K562 (cell line): ENCODE measurements around the gene GABARAP. TPM values are rescaled to one million over a fixed set of nuclear protein-coding genes. Genes with fewer than 3 reads are reported as not detected.

Source experiments
- BRCA1 ChIP-seq, 2 experiments: fragments of 450-650 bp in 1 of 2; sonication (generic) in 1 of 2; formaldehyde crosslinking in 1 of 2; IDR thresholded peaks; 2 replicates each; pipeline versions ENCODE4 v1.5.0 to v1.6.1; 2017 to 2020; ENCODE audit warnings: mild to moderate bottlenecking in 1 of 2, missing genetic modification reagents in 1 of 2
- CBFA2T2 ChIP-seq: fragments of 450-650 bp; conservative IDR thresholded peaks from 2 replicates; pipeline ENCODE4 v1.6.1; 2017; ENCODE audit warnings: mild to moderate bottlenecking
- CXXC5 ChIP-seq: fragments of 250-450 bp; sonication (Bioruptor Pico); IDR thresholded peaks from 2 replicates; pipeline ENCODE4 v1.8.0; 2022; ENCODE audit warnings: inconsistent platforms, mild to moderate bottlenecking, moderate library complexity
- DPF2 ChIP-seq: fragments of 450-650 bp; IDR thresholded peaks from 2 replicates; pipeline ENCODE4 v1.6.1; 2016
- FOSL1 ChIP-seq: fragments of 200-800 bp; sonication (Bioruptor generic); conservative IDR thresholded peaks from 2 replicates; pipeline ENCODE4 v1.6.1; 2016; ENCODE audit warnings: missing genetic modification characterization, missing compliant biosample characterization
- HDAC1 ChIP-seq, 2 experiments: fragments of 450-650 bp; IDR thresholded peaks; 2 replicates each; pipeline ENCODE4 v1.6.1; 2016 to 2017; ENCODE audit warnings: inconsistent platforms in 1 of 2, mild to moderate bottlenecking in 1 of 2, moderate library complexity in 1 of 2
- HMG20B ChIP-seq: fragments of 250-450 bp; sonication (Bioruptor Pico); IDR thresholded peaks from 2 replicates; pipeline ENCODE4 v1.5.0; 2021; ENCODE audit warnings: mild to moderate bottlenecking
- KDM4B ChIP-seq, 2 experiments: fragments of 450-650 bp in 1 of 2; sonication (generic) in 1 of 2; IDR thresholded peaks; 2 replicates each; pipeline ENCODE4 v1.6.1; 2016 to 2017; ENCODE audit warnings: borderline replicate concordance in 2 of 2, antibody characterized with exemption in 1 of 2, low read depth in 1 of 2, mild to moderate bottlenecking in 1 of 2
- LEF1 ChIP-seq: fragments of 450-650 bp; IDR thresholded peaks from 2 replicates; pipeline ENCODE4 v1.6.1; 2016; ENCODE audit warnings: mild to moderate bottlenecking
- MAFK ChIP-seq: IDR thresholded peaks from 2 replicates; pipeline ENCODE4 v1.6.1; 2011; ENCODE audit warnings: low read length, improper control_type of control experiment
- NFIX ChIP-seq: fragments of 250-450 bp; sonication (Bioruptor Pico); IDR thresholded peaks from 2 replicates; pipeline ENCODE4 v1.4.0; 2020; ENCODE audit warnings: low read depth, mild to moderate bottlenecking, moderate library complexity
- PPARD ChIP-seq: fragments of 250-450 bp; sonication (Bioruptor Pico); IDR thresholded peaks from 2 replicates; pipeline ENCODE4 v1.8.0; 2022; ENCODE audit warnings: inconsistent platforms, mild to moderate bottlenecking, moderate library complexity
- TFAM ChIP-seq: fragments of 250-450 bp; sonication (Bioruptor Pico); conservative IDR thresholded peaks from 2 replicates; pipeline ENCODE4 v1.5.0; 2021; ENCODE audit warnings: mild to moderate bottlenecking, moderate library complexity
- TRIM24 ChIP-seq, 2 experiments: fragments of 450-650 bp; IDR thresholded peaks; 2 replicates each; pipeline ENCODE4 v1.6.1; 2016
- ZBTB17 ChIP-seq: fragments of 450-650 bp; formaldehyde crosslinking; IDR thresholded peaks from 2 replicates; pipeline ENCODE4 v1.4.0; 2020; ENCODE audit warnings: mild to moderate bottlenecking
- ZC3H8 ChIP-seq: fragments of 450-650 bp; IDR thresholded peaks from 2 replicates; pipeline ENCODE4 v1.6.1; 2017
- ZNF347 ChIP-seq: fragments of 450-650 bp; formaldehyde crosslinking; IDR thresholded peaks from 2 replicates; pipeline ENCODE4 v1.4.0; 2020; ENCODE audit warnings: low read depth, mild to moderate bottlenecking, moderate library complexity
- polyA plus RNA-seq, 8 experiments: library from polyadenylated mRNA; depleted of rRNA in 4 of 8; stranded (reverse) in 5 of 8; unstranded in 3 of 8; fragments of >200 nt; fragmentation: Nextera tagmentation in 2 of 8; fragmentation: Illumina TruSeq in 1 of 8; extraction: Ambion mirVana in 2 of 8; extraction: Trizol in 1 of 8; gene quantifications; 2 replicates each; pipeline versions ENCODE4 v1.2.1 to v1.2.3, GENCODE V29; 2011 to 2014; ENCODE audit warnings: inconsistent platforms in 1 of 8, missing spikeins in 1 of 8
- total RNA-seq, 7 experiments: library from RNA; depleted of rRNA in 6 of 7; stranded (reverse); fragments of >200 nt in 6 of 7; fragmentation: Illumina TruSeq in 2 of 7; extraction: Trizol in 2 of 7; gene quantifications; 2 replicates each; pipeline versions ENCODE4 v1.2.1 to v1.2.3, GENCODE V29; 2011 to 2021; ENCODE audit warnings: low replicate concordance in 1 of 7
- TF ChIP-seq, protein P1 (sequence below): fragments of 200-600 bp; sonication (generic); IDR thresholded peaks from one replicate; pipeline ENCODE4 v1.6.1; 2012; ENCODE audit warnings: mild to moderate bottlenecking, low read depth, low read length, inconsistent platforms

Gene GABARAP
- total and polyA plus RNA-seq, 9 of the 15 experiments (the other 6 are each of a cell fraction or from before 2014, with no cell fraction given), result 47.5 to 373 (median 152) TPM

DNA sequence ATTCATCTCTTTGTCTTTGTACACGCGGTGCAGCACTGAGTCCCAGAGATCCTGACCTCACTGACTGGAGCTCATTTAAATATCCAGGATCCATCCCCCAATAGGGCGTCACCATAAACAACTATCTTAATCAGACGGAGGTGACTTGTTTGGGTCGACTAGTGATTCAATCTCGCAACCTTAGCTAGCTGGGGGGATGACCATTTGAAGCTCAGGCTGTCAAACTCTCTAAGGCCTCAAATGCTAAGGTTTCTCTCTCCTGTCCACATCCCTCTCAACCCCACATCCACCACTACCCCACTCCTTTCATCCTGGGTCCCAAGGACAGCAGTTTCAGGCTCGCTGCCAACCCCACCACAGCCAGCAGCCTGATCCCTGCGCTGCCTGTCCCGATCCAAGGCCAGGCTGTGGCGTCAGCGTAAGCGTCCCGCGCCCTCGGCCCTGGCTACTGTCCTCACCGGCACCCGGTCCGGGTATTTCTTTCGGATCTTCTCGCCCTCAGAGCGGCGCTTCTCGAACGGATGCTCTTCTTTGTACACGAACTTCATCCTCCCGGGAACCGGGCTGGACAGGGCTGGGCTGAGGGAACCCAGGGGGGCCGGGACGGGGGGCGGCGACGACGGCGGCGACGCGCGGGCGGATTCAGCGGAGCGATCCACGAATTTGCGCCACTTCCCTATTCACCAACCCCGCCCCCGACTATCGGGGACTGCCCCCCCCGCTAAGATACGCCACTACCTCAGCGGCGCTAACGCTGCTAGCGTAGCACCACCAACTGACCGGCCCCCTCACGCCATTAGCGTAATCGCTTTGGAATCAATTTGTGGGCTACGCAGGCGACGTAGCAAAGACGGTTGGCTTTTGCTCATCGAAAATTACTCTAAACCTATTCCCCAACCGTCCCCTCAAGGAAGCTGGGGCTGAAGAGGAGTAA, at the start of gene GABARAP (continued):
- no peak for TF ChIP-seq KDM4B (IDR thresholded peaks at IDR 0.05; ENCODE audit: borderline replicate concordance in 2 of 2, low read depth in 1 of 2)
- no peak for TF ChIP-seq PPARD
- TF ChIP-seq, protein P1, sequence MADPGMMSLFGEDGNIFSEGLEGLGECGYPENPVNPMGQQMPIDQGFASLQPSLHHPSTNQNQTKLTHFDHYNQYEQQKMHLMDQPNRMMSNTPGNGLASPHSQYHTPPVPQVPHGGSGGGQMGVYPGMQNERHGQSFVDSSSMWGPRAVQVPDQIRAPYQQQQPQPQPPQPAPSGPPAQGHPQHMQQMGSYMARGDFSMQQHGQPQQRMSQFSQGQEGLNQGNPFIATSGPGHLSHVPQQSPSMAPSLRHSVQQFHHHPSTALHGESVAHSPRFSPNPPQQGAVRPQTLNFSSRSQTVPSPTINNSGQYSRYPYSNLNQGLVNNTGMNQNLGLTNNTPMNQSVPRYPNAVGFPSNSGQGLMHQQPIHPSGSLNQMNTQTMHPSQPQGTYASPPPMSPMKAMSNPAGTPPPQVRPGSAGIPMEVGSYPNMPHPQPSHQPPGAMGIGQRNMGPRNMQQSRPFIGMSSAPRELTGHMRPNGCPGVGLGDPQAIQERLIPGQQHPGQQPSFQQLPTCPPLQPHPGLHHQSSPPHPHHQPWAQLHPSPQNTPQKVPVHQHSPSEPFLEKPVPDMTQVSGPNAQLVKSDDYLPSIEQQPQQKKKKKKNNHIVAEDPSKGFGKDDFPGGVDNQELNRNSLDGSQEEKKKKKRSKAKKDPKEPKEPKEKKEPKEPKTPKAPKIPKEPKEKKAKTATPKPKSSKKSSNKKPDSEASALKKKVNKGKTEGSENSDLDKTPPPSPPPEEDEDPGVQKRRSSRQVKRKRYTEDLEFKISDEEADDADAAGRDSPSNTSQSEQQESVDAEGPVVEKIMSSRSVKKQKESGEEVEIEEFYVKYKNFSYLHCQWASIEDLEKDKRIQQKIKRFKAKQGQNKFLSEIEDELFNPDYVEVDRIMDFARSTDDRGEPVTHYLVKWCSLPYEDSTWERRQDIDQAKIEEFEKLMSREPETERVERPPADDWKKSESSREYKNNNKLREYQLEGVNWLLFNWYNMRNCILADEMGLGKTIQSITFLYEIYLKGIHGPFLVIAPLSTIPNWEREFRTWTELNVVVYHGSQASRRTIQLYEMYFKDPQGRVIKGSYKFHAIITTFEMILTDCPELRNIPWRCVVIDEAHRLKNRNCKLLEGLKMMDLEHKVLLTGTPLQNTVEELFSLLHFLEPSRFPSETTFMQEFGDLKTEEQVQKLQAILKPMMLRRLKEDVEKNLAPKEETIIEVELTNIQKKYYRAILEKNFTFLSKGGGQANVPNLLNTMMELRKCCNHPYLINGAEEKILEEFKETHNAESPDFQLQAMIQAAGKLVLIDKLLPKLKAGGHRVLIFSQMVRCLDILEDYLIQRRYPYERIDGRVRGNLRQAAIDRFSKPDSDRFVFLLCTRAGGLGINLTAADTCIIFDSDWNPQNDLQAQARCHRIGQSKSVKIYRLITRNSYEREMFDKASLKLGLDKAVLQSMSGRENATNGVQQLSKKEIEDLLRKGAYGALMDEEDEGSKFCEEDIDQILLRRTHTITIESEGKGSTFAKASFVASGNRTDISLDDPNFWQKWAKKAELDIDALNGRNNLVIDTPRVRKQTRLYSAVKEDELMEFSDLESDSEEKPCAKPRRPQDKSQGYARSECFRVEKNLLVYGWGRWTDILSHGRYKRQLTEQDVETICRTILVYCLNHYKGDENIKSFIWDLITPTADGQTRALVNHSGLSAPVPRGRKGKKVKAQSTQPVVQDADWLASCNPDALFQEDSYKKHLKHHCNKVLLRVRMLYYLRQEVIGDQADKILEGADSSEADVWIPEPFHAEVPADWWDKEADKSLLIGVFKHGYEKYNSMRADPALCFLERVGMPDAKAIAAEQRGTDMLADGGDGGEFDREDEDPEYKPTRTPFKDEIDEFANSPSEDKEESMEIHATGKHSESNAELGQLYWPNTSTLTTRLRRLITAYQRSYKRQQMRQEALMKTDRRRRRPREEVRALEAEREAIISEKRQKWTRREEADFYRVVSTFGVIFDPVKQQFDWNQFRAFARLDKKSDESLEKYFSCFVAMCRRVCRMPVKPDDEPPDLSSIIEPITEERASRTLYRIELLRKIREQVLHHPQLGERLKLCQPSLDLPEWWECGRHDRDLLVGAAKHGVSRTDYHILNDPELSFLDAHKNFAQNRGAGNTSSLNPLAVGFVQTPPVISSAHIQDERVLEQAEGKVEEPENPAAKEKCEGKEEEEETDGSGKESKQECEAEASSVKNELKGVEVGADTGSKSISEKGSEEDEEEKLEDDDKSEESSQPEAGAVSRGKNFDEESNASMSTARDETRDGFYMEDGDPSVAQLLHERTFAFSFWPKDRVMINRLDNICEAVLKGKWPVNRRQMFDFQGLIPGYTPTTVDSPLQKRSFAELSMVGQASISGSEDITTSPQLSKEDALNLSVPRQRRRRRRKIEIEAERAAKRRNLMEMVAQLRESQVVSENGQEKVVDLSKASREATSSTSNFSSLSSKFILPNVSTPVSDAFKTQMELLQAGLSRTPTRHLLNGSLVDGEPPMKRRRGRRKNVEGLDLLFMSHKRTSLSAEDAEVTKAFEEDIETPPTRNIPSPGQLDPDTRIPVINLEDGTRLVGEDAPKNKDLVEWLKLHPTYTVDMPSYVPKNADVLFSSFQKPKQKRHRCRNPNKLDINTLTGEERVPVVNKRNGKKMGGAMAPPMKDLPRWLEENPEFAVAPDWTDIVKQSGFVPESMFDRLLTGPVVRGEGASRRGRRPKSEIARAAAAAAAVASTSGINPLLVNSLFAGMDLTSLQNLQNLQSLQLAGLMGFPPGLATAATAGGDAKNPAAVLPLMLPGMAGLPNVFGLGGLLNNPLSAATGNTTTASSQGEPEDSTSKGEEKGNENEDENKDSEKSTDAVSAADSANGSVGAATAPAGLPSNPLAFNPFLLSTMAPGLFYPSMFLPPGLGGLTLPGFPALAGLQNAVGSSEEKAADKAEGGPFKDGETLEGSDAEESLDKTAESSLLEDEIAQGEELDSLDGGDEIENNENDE, result no peak
- TF ChIP-seq DPF2, result no peak
- no peak for TF ChIP-seq NFIX (CRISPR knock-in tag)
- TF ChIP-seq TRIM24 (IDR thresholded peaks at IDR 0.05), result no peak
- no peak for TF ChIP-seq ZBTB17 (CRISPR knock-in tag)
- no peak for TF ChIP-seq HMG20B
- TF ChIP-seq CXXC5 (CRISPR knock-in tag), result peak; percentile 49
- peak in 1 of 2 experiments; percentile 65; a peak in 2 of 4 replicates for TF ChIP-seq HDAC1 (IDR thresholded peaks at IDR 0.05)
- TF ChIP-seq CBFA2T2, result no peak
- TF ChIP-seq ZC3H8, result no peak
- TF ChIP-seq MAFK, result no peak
- TF ChIP-seq LEF1, result no peak
- no peak for TF ChIP-seq BRCA1 (IDR thresholded peaks at IDR 0.05)
- TF ChIP-seq BRCA1 (CRISPR knock-in tag; IDR thresholded peaks at IDR 0.05), result no peak
- no peak for TF ChIP-seq TFAM (CRISPR knock-in tag)
- TF ChIP-seq ZNF347, result no peak
- no peak; the same call in 1 of the 2 replicates for TF ChIP-seq FOSL1 (tag)
